DMS153 treated with DMSO at 0.1 percent for 48 hours (cell line): Measurements from ENCODE around the gene CAMKK1.

Experiments used
- DNase-seq: peaks from one replicate; lab custom pipeline; 2025; ENCODE audit not compliant: unreplicated experiment; lab: John Stamatoyannopoulos, UW

The CAMKK1 gene

GRCh38 chr17:3893003-3893719 lies at the start of gene CAMKK1:
CAMKK1 (minus strand) TSS chr17:3893053; CDS start chr17:3885687, 7,366 bp downstream.
- DNase-seq: no peak

- no peak for DNase-seq
Observed at GRCh38 chr17:3940965-3941698, 48.3 kb upstream of the CAMKK1 start.

DNA sequence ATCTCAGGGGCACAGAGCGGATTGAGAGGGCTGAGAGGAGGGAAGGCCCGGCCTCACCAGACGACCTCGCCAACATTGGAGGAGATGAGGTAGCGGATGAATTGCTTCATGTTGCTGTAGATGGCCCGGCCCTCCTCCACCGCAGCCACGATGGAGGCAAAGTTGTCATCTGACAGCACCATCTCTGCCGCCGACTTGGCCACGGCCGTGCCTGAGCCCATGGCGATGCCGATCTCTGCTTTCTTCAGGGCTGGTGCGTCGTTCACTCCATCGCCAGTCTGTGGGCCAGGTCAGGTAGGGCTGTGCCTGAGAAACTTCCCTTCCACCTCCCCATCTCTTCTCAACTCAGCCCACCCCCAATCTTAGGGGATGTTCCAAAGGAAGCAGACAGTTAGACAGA lies 44.5 kb upstream of the CAMKK1 start:
- DNase-seq: no peak

- no peak for DNase-seq
Observed at GRCh38 chr17:3935825-3936355, 43.0 kb upstream of the CAMKK1 start.

- no peak for DNase-seq
Observed at GRCh38 chr17:3935140-3935542, 42.3 kb upstream of the CAMKK1 start.

DNA sequence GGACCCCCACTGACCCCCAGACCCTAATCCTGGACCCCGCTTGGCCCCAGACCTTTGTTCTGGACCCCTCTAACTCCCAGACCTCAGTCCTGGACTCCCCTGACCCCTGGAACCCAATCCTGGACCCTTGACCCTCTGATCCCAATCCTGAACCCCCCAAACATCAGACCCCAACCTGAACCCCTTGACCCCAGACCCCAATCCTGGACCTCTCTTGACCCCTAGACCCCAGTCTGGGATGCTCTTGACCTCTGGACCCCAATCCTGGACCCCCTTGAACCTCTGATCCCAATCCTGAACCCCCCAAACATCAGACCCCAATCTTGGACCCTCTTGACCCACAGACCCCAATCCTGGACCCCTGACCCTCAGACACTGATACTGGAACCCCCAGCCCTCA lies 36.9 kb upstream of the CAMKK1 start:
- no peak for DNase-seq

DNA sequence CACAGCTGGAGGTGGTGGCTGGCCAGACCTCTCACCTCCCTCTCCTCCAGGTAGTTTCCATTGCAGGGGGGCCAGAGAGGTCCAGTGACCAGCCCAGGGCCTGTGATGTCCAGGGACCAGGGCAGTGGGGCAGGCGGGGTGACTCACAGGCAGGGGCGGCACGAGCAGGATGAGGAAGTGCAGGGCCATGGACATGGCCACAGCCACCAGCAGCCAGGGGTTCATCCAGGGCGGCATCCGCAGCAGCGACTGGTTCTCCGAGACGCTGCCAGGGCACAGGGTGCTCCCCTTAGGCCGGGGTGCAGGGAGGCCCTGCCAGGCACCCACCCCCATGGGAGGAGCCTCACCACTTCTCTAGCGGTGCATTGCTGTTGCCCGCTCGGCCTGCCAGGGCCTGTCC lies 36.3 kb upstream of the CAMKK1 start:
- DNase-seq: no peak

- DNase-seq: no peak
Observed at GRCh38 chr17:3928406-3928805, 35.6 kb upstream of the CAMKK1 start.

GRCh38 chr17:3927628-3928340 lies 34.9 kb upstream of the CAMKK1 start:
- no peak for DNase-seq

DNA sequence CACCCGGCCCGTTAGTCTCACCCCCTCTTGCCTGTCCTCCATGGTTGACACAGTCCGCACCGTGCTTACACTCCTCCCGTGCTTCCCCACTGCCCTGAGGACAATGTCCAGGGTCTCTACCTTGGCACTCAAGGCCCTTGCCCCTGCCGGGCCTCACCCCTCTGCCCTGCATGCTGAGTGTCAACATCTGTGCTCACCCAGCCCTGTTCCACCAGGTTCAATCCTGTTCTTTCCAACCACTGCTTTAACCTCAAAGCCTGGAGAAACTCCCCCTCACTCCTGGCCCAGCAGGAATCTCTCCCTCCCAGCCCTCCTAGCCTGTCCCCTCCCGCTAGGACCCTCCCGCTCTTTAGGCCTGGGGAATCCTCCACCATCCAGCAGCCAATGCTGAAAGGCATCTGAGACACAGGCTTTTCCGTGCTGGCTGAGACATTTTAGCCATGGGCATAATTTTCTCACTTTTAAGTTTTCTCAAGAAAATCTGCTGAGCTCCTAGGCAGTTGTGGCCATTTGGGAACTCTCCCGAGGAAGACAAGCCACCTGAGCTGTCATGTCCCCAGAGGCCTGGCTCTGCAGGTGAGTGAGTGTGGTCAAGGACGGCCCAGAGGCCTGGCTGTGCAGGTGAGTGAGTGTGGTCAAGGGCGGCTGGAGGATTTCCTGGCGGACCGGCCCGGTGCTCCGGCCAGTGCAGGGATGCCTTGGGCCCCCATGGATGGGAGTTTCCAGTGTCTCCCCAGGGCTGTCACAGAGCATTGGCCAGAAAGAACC lies 34.2 kb upstream of the CAMKK1 start:
- DNase-seq: no peak

DNA sequence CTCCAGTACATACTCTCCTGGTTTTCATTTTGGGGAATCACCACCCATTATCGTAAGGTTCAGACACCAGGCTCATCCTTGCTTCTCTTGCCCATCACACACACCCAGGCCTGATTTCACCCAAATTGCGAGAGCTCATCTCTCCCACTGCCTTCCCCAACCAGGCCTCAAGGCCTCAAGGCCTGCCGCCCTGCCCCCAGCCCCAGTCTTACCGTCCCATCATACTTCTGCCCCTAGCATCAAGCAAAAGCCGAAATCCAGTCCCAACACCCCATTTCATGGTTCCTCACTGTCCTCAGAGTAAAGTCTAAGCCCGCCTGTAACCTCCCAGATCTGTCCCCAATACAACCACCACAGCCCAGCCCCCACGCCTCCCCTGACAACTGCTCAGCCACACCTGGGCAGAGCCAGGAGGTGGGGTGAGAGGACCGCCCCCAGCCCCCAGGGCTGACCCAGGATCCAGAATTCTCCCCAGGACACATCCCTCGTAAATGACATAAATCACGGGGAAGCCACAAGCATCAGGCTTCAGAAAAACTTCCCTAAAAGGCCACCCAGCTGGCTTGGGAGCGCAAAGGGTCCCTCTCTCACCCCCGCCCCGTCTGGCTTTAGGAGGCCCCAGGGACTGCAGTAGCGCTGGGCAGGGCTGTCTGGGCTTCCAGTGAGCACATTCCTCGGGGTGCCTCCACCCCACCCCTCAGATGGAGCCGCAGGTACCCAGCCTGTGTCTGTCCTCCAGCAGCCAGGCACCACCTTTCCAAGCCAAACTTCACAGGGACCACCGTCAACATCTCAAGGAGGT lies 33.0 kb upstream of the CAMKK1 start:
- DNase-seq: no peak

DNA sequence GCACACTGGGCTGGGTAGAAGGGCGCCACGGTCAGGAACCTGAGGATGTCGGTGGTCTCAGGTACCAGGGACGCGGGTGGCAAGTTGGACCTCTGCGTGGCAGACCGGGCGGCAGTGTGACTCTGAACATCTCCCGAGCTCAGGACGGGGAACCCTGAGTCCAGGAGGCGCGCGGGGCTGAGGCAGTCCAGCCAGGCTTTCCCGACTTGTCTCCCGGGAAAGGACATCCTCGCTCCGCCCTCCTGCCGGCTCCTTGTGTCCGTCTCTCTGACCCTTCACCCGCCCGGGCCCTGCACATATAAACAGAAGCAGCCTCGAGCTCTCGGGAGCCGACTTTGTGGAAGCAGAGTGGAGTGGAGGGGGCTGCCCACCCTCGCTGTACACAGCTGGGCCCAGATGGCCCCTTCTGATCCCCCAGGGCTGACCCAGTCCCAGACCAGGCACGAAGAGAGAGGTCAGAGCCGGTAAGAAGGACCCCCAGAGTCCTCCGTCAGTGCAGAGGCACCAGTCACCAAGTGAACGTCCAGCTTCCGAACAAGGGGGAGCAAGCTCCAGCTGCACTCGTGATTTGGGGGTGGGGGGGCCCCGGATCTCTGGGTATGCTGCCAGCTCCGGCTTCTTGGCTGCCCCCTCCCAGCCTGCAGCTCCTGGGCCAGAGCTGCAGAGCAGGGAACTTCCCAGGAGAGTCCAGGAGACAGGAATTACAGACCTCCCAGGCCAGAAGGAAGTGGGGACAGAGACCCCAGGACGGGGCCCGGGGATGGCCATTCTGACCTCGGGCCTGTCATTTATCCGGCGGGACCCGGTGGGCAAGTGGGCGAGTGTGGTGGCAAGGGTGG lies 31.9 kb upstream of the CAMKK1 start:
- DNase-seq: no peak

GRCh38 chr17:3923466-3924190 lies 30.8 kb upstream of the CAMKK1 start:
- DNase-seq: no peak

DNA sequence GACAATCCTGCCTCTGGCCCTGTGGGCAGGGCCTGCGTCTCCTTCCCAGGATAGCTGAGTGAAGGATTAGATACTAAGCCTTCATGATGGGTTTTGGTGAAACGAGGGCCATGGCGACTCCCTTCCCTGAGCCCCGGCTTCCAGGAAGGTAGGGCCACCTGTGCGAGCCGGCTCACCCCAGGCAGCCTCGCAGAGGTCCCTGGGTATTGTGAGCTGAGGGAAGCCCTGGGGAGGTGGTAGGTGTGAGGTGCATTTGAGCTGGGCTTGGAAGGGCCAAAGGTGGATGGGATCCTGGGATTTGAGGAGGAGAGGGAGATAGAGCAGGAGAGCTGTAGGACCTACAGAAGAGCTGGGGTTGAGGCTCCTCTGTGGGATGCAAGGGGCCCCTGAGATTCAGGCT lies 29.9 kb upstream of the CAMKK1 start:
- DNase-seq: no peak

GRCh38 chr17:3921502-3922319 lies 28.9 kb upstream of the CAMKK1 start:
- no peak for DNase-seq

DNA sequence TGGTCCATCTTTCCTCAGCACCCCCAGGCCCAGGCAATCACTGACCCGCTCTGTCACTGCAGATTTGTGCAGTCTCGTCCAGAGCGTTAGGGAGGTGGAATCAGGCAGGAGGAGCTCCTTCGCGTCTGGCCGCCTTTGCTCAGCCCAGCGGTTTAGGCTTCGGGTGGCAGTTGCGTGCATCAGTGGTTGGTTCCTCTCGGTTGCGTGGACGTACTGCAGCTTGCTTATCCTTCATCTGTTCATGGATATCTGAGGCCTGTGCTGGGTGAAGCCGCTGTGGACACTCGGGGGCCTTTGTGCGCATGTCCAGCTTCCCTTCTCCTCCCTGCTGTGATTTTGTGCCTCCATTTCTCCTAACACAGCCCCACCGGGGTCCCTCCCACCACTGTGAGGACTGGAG lies 28.2 kb upstream of the CAMKK1 start:
- DNase-seq: no peak

DNA sequence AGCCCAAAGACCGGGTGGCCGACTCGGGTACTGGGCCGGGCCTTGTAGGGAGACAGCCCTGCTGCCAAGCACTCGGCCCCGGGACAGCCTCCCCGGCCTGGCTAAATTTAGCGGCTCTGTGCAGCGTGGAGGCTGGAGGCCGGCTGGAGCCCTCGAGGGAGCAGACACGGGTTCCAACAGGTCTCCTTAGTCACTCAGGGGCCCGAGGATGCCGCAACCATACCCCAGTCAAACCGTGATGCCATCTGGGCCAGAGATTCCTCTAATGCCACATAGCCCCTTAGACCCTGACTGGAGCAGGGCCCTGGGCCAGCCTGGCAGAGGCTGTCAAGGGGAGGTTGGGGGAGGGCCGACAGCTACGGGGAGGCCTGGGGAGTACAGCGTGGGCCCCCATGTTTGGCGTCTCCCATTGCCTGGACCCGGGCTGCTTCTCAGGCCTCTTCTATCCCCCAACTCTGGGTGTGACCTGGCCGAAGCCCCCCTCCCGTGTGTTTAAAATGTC lies 26.3 kb upstream of the CAMKK1 start:
- DNase-seq: no peak
